ENCODE results near the gene ENTREP3.
"Not testable (repeated sequence)": the region's sequence is repeated elsewhere in the genome, so short reads cannot be mapped to it uniquely, and the experiment has no call there.

GRCh38 chr1:155232001-155232978 lies 23.0 kb downstream of the ENTREP3 start:
- not testable (repeated sequence) for TF ChIP-seq EZH2 (IDR thresholded peaks at IDR 0.05; ENCODE audit: borderline replicate concordance, low read depth, low read length, severe bottlenecking); CTCF (IDR thresholded peaks at IDR 0.05; ENCODE audit: borderline replicate concordance, extremely low read depth, low read length, poor library complexity, severe bottlenecking)

Measured in DND-41 (cell line).